Upper lobe of left lung (tissue), 4 donors: Measurements from ENCODE around the gene MGMT.

Experiments
- EP300 ChIP-seq, 4 donors: sonication (generic); formaldehyde crosslinking; IDR thresholded peaks; one replicate each; pipeline ENCODE4 v1.5.1; 2017; ENCODE audit warnings: antibody characterized with exemption in 4 of 4, control low read depth in 2 of 4
- POLR2AphosphoS5 ChIP-seq, 2 donors: sonication (generic); formaldehyde crosslinking; IDR thresholded peaks; one replicate each; pipeline ENCODE4 v1.5.1; 2017; ENCODE audit warnings: antibody characterized with exemption in 2 of 2
- TF ChIP-seq, protein P1 (sequence below), 6 experiments: fragments of 450-650 bp in 4 of 6; fragments of 200-600 bp in 2 of 6; sonication (generic) in 2 of 6; IDR thresholded peaks; one replicate each; pipeline ENCODE4 v1.5.1; 2016 to 2019; ENCODE audit warnings: antibody characterized with exemption in 6 of 6

DNA sequence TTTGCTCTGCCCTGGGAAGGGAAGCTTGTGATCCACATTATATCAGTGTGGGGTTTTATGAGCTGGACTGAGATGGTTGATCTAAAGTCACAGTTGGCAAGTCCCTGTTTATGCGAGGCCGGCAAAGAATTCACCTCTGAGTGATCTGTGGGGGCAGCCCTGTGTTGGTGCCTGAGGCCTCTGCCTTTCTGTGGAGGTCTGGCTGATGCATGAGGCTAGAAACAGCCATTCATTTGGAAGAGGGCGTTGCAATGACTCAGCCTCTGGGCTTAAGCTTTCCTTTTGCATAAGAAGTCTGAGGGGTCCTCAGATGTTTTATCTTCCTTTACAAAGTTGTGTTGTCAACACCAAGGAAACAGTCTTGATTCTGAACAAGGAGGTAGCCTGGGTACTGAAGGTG lies 126.9 kb downstream of the MGMT start:
- no peak for TF ChIP-seq EP300 (IDR thresholded peaks at IDR 0.05)
- TF ChIP-seq, protein P1, sequence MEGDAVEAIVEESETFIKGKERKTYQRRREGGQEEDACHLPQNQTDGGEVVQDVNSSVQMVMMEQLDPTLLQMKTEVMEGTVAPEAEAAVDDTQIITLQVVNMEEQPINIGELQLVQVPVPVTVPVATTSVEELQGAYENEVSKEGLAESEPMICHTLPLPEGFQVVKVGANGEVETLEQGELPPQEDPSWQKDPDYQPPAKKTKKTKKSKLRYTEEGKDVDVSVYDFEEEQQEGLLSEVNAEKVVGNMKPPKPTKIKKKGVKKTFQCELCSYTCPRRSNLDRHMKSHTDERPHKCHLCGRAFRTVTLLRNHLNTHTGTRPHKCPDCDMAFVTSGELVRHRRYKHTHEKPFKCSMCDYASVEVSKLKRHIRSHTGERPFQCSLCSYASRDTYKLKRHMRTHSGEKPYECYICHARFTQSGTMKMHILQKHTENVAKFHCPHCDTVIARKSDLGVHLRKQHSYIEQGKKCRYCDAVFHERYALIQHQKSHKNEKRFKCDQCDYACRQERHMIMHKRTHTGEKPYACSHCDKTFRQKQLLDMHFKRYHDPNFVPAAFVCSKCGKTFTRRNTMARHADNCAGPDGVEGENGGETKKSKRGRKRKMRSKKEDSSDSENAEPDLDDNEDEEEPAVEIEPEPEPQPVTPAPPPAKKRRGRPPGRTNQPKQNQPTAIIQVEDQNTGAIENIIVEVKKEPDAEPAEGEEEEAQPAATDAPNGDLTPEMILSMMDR (IDR thresholded peaks at IDR 0.05) = no peak
- TF ChIP-seq POLR2AphosphoS5 (IDR thresholded peaks at IDR 0.05) = no peak
